Fibroblast of skin of right biceps (primary cell): ENCODE measurements around the gene HOXB2.

ENCODE experiments used
- DNase-seq: peaks from one replicate; pipeline ENCODE4 v3.0.0-alpha.2; 2013

Gene HOXB2

DNA sequence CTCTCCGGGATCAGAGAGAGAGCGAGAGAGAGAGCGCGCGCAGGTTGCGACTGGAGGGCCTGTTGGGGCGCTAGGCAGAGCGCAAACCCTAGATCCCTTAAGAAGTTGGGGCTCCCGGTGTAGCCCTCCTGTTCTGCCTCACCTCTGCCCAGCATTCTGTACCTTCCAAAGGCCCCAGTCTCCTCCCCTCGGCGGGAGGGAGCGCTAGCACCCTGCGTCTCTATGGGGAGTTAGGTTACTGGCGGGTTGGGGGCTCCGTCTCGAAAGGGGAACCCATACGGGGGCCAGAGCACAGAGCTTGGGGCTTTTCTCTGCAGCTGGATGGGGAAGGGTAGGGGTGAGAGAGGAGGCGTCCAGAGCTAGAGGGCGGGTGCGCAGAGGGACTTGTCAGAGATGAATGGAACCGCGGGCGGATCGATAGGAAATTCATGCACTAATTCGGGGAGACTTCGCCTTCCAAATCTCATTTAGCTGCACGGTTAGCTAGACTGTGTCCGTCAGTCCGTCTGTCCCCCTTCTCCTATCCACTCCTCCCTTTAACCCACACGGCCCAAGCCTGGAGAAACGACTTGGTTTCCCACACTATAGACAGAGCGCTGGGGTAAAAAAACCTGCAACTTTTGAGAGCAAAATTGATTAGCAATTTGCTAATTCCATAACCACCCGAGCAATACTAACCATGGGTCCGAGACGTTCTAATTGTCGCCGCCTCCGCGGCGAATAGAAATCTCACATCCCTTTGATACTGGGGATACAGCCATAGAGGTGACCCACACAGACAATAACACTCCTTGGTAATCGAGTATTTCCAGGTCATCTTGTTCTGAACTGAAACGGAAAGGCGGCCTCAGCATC, 33.9 kb upstream of the HOXB2 start:
- DNase-seq, result no peak

DNA sequence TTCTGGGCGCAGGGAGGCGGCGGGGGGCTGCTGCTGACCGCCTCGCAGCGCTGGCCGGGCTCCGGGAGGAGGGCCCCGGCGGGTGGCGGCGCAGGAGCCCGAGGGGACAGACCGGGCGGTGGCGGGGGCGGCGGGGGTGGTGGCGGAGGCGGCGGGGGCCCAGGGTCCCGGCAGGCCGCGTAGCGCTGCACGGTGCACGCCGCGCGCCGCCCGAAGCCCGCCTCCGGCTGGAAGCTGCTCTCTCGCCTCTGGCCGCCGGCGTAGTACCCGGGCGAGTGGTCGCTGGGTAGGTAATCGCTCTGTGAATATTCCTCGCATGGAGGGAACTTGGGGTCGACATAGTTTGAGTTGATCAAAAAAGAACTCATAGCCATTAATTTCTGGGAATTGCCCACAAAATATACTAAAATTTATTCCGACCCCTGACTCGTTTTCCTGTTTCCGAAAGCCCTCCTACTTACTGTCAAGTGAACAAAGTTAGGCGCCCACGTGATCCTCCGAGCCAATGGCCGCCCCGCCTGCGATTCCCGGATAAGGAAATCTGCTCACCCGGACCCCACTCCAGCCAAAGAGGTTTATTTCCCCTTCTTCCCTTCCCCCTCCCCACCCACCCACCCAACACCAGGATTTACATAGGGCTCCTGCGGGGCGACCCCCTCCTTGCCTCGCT, 33.2 kb upstream of the HOXB2 start, which contains the start of gene HOXB4:
Gene HOXB4, minus strand, starts transcription at position 405 of the 670 bp plus-strand sequence. Its CDS starts 31 bp downstream, at position 374.
- DNase-seq, result peak; percentile 88

DNA sequence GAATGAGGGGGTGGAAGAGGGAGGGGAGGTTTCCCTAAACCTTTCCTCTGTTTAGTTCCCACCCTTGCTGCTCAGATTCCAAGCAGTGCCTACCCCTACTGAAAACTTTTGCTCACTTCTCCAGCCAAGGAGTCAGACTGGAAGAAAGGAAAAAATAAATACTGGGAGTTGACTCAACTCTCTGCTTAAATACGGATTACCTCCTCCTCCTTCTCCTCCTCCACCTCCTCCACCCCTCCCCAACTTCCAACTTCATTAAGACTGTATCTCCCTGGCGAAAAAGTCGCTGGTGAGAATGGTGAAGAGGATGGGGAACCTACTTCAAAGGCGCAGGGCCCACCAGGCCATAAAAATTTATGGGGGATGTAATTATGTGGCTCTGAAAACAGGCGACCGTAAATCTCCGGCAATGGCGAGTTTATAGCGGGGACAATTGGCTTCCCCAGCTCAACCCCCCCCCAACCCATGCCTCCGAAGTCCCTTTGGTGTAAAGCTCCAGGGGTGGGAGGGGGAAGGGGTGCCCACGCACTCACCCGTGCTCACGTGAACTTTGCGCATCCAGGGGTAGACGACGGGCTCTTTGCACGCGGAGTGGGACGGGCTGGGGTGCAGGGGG, 32.5 kb upstream of the HOXB2 start:
- peak; percentile 84 for DNase-seq

DNA sequence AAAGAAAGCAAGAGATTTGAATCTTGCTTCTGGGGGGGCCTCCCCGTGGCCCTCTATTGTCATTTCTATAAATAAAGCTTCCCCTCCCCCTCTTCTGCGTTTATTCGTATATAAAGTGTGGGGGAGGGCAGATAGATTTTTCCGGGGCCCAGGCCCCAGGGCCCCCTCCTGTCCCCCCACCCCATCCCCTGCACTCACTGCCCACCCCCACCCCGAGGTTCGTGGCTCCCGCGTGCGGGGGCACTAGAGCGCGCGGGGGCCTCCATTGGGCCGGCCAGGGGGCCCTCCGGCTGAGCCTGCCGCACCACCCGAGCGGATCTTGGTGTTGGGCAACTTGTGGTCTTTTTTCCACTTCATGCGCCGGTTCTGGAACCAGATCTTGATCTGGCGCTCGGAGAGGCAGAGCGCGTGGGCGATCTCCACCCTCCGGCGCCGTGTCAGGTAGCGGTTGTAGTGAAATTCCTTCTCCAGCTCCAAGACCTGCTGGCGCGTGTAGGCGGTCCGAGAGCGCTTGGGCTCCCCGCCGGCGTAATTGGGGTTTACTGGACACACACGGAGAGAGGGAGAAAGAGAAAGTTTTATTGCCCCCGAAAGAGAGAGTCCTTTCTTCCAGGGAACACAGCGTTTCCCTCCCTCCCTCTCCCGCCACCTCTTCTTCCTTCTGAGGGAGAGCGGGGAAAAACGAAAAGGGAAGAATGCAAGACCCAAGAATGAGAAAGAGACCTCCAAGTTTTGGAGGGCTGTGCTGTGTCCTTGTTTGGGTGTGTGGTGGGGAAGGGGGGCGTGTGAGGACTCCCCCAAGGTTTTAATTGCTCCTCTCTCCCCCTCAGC, 31.8 kb upstream of the HOXB2 start:
- peak; percentile 75 for DNase-seq

DNA sequence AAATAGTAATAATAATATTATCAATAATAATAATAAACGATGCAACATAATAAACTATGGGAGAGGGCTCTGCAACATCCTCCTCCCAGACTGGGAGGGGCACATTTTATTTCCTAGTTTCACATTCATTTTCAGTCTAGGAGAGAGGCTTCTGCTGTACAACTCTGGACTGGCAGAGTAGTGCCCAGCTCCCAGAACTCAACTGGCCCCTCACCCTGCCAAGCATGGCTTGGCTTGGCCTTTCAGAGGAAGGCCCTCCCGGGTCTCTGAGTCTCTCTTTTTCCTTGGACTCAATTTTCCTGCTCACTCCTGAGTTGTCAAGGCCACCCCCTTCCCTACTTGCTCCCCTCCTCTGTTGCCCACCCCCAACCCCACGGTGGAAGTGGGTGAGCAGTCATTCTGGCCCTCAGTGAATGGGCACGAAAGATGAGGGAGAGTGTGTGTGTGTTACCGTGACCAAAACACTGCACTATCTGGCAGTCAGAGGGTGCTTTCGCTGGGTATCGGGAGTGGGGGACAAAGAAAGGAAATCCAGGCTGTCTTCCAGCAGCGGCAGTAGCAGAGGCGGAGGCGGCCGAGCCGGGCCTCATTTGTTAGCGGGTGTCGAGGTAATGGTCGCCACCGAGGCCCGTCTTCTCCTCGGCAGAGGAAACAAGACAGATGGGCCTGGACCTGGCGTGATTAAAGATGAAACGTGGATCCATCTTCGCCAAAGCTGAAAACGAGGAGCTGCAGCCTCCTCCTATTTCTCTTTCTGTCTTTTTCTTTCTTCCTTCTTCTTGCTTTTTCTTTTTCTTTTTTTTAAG, 31.0 kb upstream of the HOXB2 start:
- peak; percentile 56 for DNase-seq

DNA sequence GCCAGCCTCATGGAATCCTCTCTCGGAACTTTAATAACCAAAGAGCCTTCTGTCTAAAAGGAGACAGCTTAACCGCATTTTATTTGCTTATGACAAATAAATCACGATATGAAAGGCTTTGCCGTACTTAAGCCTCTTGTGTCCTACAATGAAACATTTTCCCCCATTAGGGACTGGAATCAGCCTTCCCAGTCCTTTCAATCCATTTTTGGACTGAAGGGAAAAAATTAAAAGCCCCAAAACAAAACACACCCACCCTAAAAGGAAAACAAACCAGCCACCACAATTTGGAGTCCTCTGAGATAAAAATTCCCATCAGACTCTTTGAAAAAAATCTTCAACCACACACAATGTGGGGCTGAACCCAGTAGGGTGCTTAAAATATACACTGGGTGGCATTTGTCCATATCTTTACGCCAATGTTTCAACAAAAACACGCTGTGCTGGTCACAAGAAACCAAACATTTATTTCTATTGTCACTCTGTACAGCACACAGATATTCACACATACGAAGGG, 30.2 kb upstream of the HOXB2 start:
- DNase-seq, result peak; percentile 91

DNA sequence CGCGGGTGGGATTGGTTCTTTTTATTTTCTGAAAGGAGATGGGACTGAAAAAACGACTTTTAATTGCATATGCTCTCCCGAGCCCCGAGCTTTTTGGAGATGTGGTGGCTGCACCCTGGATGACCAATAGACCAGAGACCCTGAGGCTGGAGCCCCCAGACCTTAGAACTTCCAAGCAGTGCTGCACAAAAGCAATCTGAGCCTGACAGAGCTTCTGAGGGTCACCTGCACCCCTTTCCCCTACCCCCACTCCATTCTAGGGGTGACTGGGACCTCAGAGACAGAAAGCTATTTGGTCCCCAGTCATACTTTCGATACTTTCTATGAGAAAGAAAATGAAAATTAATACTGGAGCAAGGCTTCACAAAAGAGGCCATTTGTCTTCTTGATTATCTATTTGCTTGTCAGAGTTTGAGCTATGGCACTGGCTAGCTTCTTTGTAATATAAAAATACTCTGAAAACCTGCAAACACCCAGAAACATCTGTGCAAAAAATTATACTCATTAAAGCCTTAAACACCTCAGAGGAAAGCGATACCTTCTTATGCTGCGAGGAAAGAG, 29.7 kb upstream of the HOXB2 start:
- no peak for DNase-seq

DNA sequence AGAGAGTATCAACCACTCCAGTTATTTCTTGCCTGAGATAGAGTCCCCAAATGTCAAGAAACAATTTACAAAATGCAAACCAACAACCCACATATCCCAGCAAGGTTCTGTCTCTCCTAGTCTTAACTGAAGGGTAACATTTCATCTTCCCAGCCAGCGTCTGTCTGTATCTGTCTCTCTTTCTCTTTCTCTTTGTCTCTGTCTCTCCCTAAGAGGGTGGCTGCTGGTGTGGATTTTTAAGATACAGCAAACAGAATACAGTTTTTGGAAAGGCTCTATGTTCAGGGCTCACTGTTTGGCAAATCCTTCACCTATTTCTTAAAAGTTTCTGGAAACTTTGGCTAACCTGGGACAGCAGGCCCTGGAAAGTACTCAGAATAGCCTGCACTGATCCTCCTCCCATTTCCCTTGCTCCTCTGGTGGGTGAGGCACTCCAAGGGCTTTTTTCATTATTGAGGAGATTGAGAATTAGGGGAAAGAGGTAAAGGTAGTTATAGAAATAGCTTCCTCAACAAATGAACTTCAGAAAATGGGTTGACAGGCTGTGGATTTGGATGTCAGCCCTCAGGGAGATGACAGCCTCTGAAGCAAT, 27.0 kb upstream of the HOXB2 start:
- DNase-seq, result peak; percentile 39

DNA sequence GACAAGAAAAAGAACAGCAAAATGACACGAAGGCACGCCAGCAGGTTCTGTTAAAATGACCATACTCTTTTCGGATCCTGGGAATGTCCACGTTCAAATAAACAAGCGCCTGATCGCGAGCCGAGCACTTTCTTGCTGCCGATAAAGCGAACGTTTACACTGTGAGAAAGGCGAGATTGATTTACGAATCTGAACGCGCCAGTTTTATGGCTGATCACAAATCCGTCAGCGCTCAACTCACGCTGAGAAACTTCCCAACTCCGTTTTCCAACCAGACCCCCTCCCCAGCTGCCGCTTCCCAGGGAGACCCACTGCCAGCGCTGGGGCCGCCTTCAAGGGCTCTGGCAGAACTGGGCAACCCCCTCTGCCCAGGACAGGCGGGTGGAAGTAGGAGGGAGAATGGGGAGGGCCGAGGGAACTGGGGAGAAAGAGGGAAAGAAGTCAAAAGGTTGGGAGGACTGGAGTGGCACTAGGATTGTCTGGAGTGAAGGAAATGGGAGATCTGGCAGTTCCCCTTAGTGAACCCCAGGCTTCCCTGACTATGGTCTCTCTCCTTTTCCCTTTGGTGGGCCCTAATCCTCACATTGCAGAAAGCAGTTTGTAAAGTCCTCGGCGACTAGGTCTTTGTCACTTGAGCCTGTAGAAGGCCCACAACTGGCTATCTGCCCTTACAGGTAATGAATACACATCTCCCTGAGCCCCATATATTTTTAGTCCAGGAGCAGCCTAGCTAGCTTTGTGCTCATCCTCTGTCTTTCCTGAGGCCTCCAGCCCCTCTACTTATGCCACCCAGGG, 26.3 kb upstream of the HOXB2 start:
- DNase-seq, result peak; percentile 47

DNA sequence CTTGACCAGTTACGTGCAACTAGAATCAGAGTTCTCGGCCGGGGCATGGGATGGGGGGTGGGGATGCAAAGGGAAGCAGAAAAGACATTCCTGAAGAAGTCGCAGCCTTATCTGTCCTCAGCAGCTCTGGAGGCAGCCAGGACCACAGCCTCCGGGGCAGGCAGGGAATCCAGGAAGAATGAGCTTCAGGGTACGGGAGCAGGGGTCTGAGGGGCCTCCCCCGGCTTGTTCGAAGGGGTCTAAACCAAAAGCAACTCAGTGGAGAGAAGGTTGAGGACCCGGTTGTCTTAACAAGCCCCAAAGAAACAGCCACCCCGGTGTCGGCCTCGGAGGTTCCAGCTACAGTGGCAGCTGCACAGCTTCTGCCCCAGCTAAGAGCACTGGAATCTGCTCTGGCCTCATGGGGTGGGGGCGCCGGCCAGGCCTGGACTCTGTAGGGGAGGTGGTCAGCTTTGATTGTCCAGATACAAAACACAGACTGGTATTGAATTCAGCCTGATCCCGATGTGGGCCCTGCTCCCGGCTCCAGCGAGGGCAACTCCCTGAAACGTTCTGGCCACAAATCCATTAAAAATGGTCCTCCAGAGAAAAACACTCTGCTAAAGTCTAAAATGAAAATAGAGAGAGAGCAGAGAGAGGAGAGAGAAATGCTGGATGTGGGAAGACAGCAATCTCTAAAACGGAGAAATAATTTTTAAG, 25.6 kb upstream of the HOXB2 start:
- peak; percentile 75 for DNase-seq

DNA sequence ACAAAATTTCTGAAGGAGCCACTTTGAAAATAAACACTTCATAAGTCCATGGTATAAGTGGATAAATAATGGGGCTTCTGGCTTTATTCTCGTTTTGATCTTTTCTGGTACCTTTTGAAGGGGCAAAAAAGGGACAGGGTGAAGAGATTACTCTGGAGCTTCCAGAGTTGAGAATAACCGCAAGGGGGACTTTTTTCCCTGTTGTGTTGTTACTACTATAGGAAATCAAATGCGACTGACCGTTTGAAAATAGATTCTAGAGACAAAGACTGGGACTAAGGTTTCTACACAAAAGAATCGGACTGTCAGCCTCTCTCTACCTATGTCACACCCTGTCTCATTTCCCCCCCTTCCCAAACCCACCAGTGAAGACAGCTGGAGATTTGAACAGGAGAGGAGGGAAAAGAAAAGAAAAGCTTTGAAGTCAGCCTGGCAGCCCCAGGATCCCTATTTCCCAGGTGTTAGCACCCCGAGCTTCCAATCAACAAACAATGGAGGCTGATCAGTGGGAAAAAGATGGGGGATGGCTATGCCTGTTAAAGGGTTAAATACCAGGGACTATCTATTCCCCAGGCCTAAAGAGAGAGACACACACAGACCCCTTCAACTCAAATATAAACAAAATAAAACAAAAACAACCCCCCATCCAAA, 24.9 kb upstream of the HOXB2 start:
- DNase-seq, result peak; percentile 59

DNA sequence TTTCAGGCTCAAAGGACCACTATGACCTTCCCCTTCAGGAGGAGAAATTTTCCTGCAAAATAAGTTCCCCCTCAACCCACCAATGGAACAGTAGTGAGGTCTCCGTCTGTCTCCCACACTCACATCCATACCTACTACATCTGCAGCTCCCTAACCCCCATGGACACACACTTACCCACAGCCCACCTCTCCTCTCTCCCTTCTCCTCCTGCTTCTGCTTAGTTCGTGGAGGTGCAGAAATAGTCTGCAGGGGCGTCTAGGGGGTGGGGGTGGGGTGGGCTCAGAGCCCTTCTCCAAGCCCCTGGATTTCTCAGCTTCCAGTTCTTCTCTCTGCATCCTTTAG, 24.3 kb upstream of the HOXB2 start:
- DNase-seq, result no peak

DNA sequence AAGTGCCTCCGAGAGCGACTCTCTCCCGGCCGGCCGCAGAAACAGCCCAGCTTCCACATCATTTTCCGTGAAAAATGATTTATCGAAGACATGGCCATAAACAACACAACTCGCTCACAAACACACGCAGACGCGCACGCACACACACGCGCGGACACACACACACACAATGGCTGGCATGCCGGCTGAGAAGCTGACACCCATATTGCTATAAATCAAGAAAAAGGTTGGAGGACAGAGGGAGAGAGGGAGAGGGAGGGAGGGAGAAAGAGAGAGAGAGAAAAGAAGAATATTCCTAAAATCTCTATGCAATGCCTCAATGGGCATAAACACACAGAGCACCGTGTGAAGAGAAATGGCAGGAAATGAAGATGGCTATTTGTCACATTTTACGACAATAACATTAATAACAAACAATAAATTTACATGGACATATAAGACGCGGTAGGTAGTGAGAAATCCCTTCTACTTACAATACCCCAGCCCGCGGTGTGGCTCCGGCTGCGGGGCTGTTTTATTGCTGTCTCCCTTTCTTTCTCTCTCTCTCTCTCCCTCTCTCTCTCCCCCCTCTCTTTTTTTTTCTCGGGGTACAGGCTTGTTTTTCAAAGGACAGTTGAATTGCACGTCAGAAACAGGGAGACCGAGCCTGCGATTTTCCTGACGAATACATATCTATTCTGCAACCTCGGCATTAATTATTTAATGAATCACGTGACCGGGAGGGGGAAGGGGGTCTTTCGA, 23.8 kb upstream of the HOXB2 start:
- DNase-seq, result peak; percentile 68

DNA sequence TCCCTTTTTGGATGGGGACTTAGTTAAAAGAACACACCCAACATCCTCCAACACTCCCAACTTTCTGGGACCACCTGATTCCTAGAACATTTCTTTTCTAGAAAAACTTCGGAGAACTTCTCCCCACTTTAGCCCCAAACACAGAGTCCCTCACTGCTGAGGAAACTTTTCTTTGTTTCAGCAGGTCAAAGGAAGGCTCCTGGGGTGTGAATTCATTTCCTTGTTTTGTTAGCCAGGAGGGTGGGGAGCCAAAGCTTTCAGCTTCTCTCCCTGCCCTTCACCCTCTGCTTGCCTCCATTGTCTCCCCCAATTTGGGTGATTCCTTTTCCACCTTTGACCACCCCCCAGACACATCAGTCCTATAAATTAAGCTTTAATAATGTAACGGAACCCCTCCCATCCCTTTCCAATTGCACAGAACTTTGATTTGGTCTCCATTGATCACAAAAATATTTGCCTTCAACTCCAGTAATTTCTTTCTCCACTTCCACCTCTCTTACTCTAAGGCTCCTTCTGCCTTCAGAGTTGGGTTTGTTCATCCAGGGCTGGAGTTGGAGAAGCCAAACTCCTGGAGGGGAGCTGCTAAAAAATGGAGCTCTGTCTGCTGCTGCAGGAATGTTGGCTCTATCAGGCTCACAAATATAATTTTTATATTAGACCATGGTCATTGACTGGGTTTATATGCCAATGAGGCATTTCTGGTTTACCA, 22.9 kb upstream of the HOXB2 start:
- no peak for DNase-seq

DNA sequence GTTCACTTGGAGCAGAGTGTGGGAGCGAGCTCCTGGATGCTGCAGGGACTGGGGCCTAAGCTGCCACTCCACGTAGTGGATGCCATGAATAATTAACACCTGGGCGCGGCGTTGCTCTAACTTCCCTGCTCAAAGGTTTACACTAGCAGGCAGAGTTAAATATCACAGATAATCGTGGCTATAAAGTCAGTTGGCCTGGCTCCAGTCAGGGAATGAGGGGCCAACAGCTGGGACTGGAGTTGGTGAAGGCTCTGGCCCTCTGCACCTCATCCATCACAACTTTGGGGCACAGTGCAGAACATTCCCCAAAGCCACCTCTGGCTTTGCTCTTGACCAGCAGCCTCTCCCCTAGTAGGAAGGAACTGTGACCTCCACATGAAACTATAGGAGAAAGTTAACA, 22.3 kb upstream of the HOXB2 start:
- DNase-seq, result no peak

DNA sequence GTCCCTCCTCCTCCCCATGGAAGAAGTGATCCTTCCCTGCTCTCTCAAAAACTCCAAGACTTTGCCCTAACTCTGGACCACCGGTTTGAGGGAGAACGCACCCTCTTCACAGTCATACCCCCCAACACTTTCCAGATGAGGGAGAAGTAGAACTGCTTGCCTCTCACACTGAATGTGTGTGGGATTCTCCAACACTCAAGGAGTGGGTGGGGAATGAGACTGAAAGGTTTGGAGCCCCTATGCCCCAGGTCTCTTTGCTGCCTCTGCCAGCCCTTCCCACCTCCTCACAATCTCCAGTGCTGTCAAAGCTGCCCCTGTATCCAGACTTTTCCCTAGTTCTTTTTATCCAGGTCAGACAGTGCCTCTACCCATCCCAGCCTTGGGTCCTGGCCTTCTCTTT, 21.8 kb upstream of the HOXB2 start:
- DNase-seq, result no peak

DNA sequence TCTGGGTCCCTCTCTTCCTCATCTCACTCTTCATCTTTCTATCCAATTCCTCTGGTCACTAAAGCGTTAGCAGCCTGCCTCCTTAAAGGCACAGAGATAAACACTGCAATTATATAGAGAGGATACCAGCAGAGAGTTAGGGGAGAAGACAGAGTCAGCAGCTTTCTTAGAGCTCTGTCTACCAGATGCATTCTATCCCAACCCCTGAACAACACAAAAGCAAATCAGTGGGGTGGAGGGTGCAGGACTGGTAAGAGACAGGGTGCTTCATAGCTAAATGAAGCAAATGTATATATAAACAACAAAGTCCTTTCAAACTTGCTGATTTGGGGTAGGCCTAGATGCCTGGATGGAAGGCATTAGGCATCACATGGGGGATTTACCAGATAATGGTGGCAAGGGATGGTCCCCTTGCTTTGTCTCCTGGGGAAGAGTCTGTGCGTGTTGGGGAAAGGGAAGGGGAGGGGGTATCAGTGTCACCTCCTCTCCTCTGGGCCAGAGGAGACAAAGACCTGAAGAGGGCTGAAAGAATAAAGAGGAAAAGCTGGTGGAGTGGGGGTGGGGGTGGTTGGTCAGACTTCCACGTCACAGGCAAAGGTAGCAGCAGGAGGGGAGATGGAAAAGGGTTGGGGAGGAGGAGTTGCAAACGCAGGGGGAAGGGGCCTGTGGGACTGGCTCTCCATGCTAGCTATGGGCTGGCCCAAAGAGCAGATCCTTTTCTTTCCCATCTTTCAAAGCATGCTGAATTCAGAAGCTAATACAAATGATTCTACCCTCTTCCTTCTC, 21.2 kb upstream of the HOXB2 start:
- peak; percentile 61 for DNase-seq
